ENCODE results near the gene TNFRSF1B.
A peak's percentile ranks its signal among the peaks of the same experiment; 100 is the strongest.

Gene TNFRSF1B

GRCh38 chr1:12166834-12167492 lies at the start of gene TNFRSF1B:
TNFRSF1B (plus strand) TSS chr1:12166991; CDS start chr1:12167092, 101 bp downstream.
- DNase-seq (ENCODE audit: insufficient read length, low spot score) (no peak), FAIRE-seq (no peak)

- FAIRE-seq (no peak), DNase-seq (ENCODE audit: insufficient read length, low spot score) (no peak)
Observed at GRCh38 chr1:12121212-12122003, 45.4 kb upstream of the TNFRSF1B start.

- FAIRE-seq: no peak
- no peak for DNase-seq (ENCODE audit: insufficient read length, low spot score)
Observed at GRCh38 chr1:12123172-12123571, 43.6 kb upstream of the TNFRSF1B start.

GRCh38 chr1:12124693-12125421 lies 41.9 kb upstream of the TNFRSF1B start:
- no peak for FAIRE-seq
- DNase-seq (ENCODE audit: insufficient read length, low spot score): peak; percentile 65

GRCh38 chr1:12125422-12126355 lies 41.1 kb upstream of the TNFRSF1B start:
- no peak for DNase-seq (ENCODE audit: insufficient read length, low spot score)
- no peak for FAIRE-seq

- DNase-seq (ENCODE audit: insufficient read length, low spot score): no peak
Observed at GRCh38 chr1:12126781-12127180, 40.0 kb upstream of the TNFRSF1B start.

GRCh38 chr1:12127206-12127810 lies 39.5 kb upstream of the TNFRSF1B start:
- DNase-seq (ENCODE audit: insufficient read length, low spot score) (no peak), FAIRE-seq (no peak)

More at GRCh38 chr1:12126781-12127180, 40.0 kb upstream of the TNFRSF1B start:
- FAIRE-seq: no peak

- no peak for DNase-seq (ENCODE audit: insufficient read length, low spot score)
- FAIRE-seq: no peak
Observed at GRCh38 chr1:12128120-12128519, 38.7 kb upstream of the TNFRSF1B start.

- DNase-seq (ENCODE audit: insufficient read length, low spot score) (no peak), FAIRE-seq (no peak)
Observed at GRCh38 chr1:12129624-12130023, 37.2 kb upstream of the TNFRSF1B start.

- DNase-seq (ENCODE audit: insufficient read length, low spot score) (no peak), FAIRE-seq (no peak)
Observed at GRCh38 chr1:12130466-12131130, 36.2 kb upstream of the TNFRSF1B start.

GRCh38 chr1:12132078-12132477 lies 34.7 kb upstream of the TNFRSF1B start:
- FAIRE-seq (no peak), DNase-seq (ENCODE audit: insufficient read length, low spot score) (peak; percentile 35)

- DNase-seq (ENCODE audit: insufficient read length, low spot score) (no peak), FAIRE-seq (no peak)
Observed at GRCh38 chr1:12134716-12135115, 32.1 kb upstream of the TNFRSF1B start.

- FAIRE-seq (no peak), DNase-seq (ENCODE audit: insufficient read length, low spot score) (no peak)
Observed at GRCh38 chr1:12135612-12136011, 31.2 kb upstream of the TNFRSF1B start.

GRCh38 chr1:12136916-12137610 lies 29.7 kb upstream of the TNFRSF1B start:
- no peak for FAIRE-seq
- no peak for DNase-seq (ENCODE audit: insufficient read length, low spot score)

- FAIRE-seq: no peak
- DNase-seq (ENCODE audit: insufficient read length, low spot score): no peak
Observed at GRCh38 chr1:12138196-12139168, 28.3 kb upstream of the TNFRSF1B start.

GRCh38 chr1:12140016-12140415 lies 26.8 kb upstream of the TNFRSF1B start:
- DNase-seq (ENCODE audit: insufficient read length, low spot score): no peak
- FAIRE-seq: no peak

GRCh38 chr1:12140515-12141162 lies 26.2 kb upstream of the TNFRSF1B start:
- FAIRE-seq: no peak

More at GRCh38 chr1:12140515-12141162, 26.2 kb upstream of the TNFRSF1B start:
- no peak for DNase-seq (ENCODE audit: insufficient read length, low spot score)
